RWPE1 (cell line): Measurements from ENCODE around the gene SFXN3.

ENCODE experiments used
- CTCF ChIA-PET: fragments of 350-600 bp; sonication (Branson Sonifier 250); formaldehyde crosslinking; extraction: SDS; loops from one replicate; lab custom pipeline; 2021; lab: Yijun Ruan, JAX
- POLR2A ChIA-PET: fragments of 400-600 bp; formaldehyde crosslinking; extraction: SDS; loops from one replicate; lab custom pipeline; 2020; ENCODE audit warnings: antibody characterized with exemption; ENCODE audit not compliant: low non-redundant PET; lab: Yijun Ruan, JAX
- DNase-seq: peaks from one replicate; pipeline ENCODE4 v3.0.0; 2012; ENCODE audit warnings: low spot score
- H3K27ac ChIP-seq: fragments of 450-650 bp; 2 replicates; pipeline ENCODE4 v1.5.1; 2017
- CTCF ChIP-seq: fragments of 450-650 bp; conservative IDR thresholded peaks from 2 replicates; pipeline ENCODE4 v1.5.1; 2017; ENCODE audit warnings: low read depth, mild to moderate bottlenecking

Gene SFXN3

GRCh38 chr10:101047268-101047667 is 16.2 kb downstream of the SFXN3 start:
- ChIA-PET POLR2A (no interaction called here), CTCF (interaction anchor here (0.5 to 1.6 kb wide), 5 partner anchors 12 to 95 kb away, joined by 3 to 10 read pairs (median 4); no protein-coding TSS in a partner anchor)
- no peak for DNase-seq
- H3K27ac ChIP-seq, result no peak overlapping the region
- TF ChIP-seq CTCF, result no peak

- no peak overlapping the region for H3K27ac ChIP-seq
- ChIA-PET CTCF (interaction anchor here (0.6 to 1.6 kb wide), 4 partner anchors 11 to 94 kb away, joined by 3 to 10 read pairs (median 4); no protein-coding TSS in a partner anchor), POLR2A (interaction anchor here (0.5 kb wide), 1 partner anchor 1080 kb away, joined by 3 read pairs; no protein-coding TSS in a partner anchor)
- no peak for TF ChIP-seq CTCF
- no peak for DNase-seq
Observed at GRCh38 chr10:101047961-101048892, 17.2 kb downstream of the SFXN3 start.

GRCh38 chr10:101050208-101051069 is 19.4 kb downstream of the SFXN3 start:
- TF ChIP-seq CTCF, result peak; percentile 92
- no peak overlapping the region for H3K27ac ChIP-seq
- ChIA-PET CTCF (interaction anchor here (0.5 to 3.6 kb wide), 30 partner anchors 9 to 1654 kb away, joined by 3 to 32 read pairs (median 4); partner anchors contain the start of genes PDZD7 and SFXN3), POLR2A (interaction anchor here (0.6 to 1.7 kb wide), 5 partner anchors 9 to 1686 kb away, joined by 3 to 5 read pairs (median 4); partner anchors contain the start of genes KAZALD1, PDZD7 and SFXN3)
- DNase-seq, result peak; percentile 70

GRCh38 chr10:101052285-101052684 is 21.3 kb downstream of the SFXN3 start:
- no peak for TF ChIP-seq CTCF
- no peak for DNase-seq
- ChIA-PET CTCF (interaction anchor here (0.7 to 3.6 kb wide), 6 partner anchors 10 to 1146 kb away, joined by 3 to 32 read pairs (median 14); no protein-coding TSS in a partner anchor), POLR2A (interaction anchor here (0.6 to 1.7 kb wide), 5 partner anchors 8 to 303 kb away, joined by 3 to 6 read pairs (median 4); partner anchors contain the start of genes PDZD7 and SFXN3)
- peak overlapping the region; percentile 89 for H3K27ac ChIP-seq

- peak overlapping the region; percentile 89 for H3K27ac ChIP-seq
- DNase-seq, result no peak
- no peak for TF ChIP-seq CTCF
- CTCF ChIA-PET, result interaction anchor here (0.5 kb wide), 1 partner anchor 107 kb away, joined by 3 read pairs; no protein-coding TSS in a partner anchor
- POLR2A ChIA-PET, result no interaction called here
Observed at GRCh38 chr10:101053516-101053915, 22.5 kb downstream of the SFXN3 start.
